ENCODE results near the gene CRKL. TPM values are rescaled to one million over a fixed set of nuclear protein-coding genes. Genes with fewer than 3 reads are reported as not detected.
"Not testable (repeated sequence)": the region's sequence is repeated elsewhere in the genome, so short reads cannot be mapped to it uniquely, and the experiment has no call there.

The CRKL gene
- total RNA-seq, 1 experiment from 2014 or later, result 106 TPM

DNA sequence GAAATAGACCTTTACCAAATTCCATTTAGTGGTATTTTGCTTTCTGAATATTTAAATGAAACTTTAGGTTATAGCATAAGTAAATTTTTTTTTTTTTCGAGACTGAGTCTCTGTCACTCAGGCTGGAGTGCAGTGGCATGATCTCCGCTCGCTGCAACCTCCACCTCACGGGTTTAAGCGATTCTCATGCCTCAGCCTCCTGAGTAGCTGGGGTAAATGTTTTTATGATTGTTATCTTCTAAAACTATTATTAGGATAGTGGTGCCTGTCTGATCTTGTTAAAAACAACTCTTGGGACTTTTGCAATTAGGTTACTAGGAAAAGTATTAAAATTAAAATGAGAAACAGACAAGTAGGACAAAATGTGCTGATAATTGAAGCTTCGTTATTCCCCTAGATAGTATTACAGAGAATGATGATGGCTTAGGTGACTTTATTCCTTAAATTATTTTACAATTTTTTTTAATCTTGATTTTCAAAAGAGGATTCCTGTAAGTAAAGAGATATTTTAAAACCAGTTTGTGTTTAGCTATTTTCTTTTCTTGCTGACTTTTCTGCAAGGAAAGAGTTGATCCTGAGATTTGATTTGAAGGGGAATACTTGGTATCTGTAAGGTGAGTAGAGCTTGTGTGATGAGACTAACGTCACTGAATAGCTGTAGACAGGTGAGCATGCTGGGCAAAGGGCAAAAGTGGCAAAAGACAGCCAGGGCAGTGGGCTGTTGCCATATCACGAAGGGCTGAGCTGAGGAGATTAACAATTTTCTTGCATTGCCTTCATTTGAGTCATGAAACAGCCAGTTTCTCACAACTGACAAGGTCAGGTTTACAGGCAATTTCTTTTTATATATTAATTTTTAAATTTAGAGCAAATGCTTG lies 20.8 kb downstream of the CRKL start:
- H2BK12ac ChIP-seq (ENCODE audit: insufficient read length, low read depth, low read length), result no peak overlapping the region
- H2BK15ac ChIP-seq (ENCODE audit: low read depth, low read length), result no peak overlapping the region
- H3K4me1 Mint-ChIP-seq, result peaks cover 20 to 26% of the 10 kb centered on the region in 2 experiments
- TF ChIP-seq, protein P1, sequence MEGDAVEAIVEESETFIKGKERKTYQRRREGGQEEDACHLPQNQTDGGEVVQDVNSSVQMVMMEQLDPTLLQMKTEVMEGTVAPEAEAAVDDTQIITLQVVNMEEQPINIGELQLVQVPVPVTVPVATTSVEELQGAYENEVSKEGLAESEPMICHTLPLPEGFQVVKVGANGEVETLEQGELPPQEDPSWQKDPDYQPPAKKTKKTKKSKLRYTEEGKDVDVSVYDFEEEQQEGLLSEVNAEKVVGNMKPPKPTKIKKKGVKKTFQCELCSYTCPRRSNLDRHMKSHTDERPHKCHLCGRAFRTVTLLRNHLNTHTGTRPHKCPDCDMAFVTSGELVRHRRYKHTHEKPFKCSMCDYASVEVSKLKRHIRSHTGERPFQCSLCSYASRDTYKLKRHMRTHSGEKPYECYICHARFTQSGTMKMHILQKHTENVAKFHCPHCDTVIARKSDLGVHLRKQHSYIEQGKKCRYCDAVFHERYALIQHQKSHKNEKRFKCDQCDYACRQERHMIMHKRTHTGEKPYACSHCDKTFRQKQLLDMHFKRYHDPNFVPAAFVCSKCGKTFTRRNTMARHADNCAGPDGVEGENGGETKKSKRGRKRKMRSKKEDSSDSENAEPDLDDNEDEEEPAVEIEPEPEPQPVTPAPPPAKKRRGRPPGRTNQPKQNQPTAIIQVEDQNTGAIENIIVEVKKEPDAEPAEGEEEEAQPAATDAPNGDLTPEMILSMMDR (conservative IDR thresholded peaks at IDR 0.05), result no peak
- H3K9me3 ChIP-seq (ENCODE audit: control insufficient read depth, low read depth, low read length), result no peaks in the 10 kb centered on the region
- no peak overlapping the region for H4K91ac ChIP-seq (ENCODE audit: insufficient read length, low read depth, low read length)
- no peaks in the 10 kb centered on the region for H3K27me3 ChIP-seq (ENCODE audit: insufficient read depth, low read length)
- H2BK20ac ChIP-seq (ENCODE audit: low read depth, low read length, poor library complexity, severe bottlenecking), result no peak overlapping the region
- no peaks in the 10 kb centered on the region for H3K4me1 ChIP-seq (ENCODE audit: insufficient read depth, low read length)
- H3K23ac ChIP-seq (ENCODE audit: insufficient read length, low read depth, low read length), result no peak overlapping the region
- H2BK5ac ChIP-seq (ENCODE audit: insufficient read length, low read length), result no peak overlapping the region
- no CpG with 5 or more reads among the region's 8 CpGs for WGBS (ENCODE audit: extremely low coverage, insufficient read length, low lambda C conversion rate)
- H3K79me1 ChIP-seq (ENCODE audit: insufficient read depth, low read depth, low read length, poor library complexity, severe bottlenecking), result peaks cover 4% of the 10 kb centered on the region
- H3K9ac ChIP-seq (ENCODE audit: extremely low read depth, insufficient read length, low read length), result no peak overlapping the region
- H3K23me2 ChIP-seq (ENCODE audit: insufficient read length, low read depth, low read length, poor library complexity, severe bottlenecking), result no peaks in the 10 kb centered on the region
- no peaks in the 10 kb centered on the region for H4K20me1 ChIP-seq (ENCODE audit: control insufficient read depth, insufficient read depth, insufficient read length)
- no peak overlapping the region for H4K5ac ChIP-seq (ENCODE audit: insufficient read length, low read depth, low read length)
- H3K36me3 Mint-ChIP-seq (ENCODE audit: insufficient read depth in 1 of 3, low read depth in 3 of 3), result peaks cover 37 to 67% (median 66%) of the 10 kb centered on the region in 3 experiments
- no peaks in the 10 kb centered on the region; the same call in none of the 2 replicates for H3K27me3 Mint-ChIP-seq (ENCODE audit: low read depth)
- no peak overlapping the region for H3K4me2 ChIP-seq (ENCODE audit: insufficient read depth, insufficient read length, low read length)
- H3K14ac ChIP-seq (ENCODE audit: insufficient read depth, low read length), result no peak overlapping the region
- H3K4ac ChIP-seq (ENCODE audit: low read depth, low read length), result no peak overlapping the region
- peak overlapping the region in 1 of 3 experiments; percentile 67; a peak in 2 of 7 replicates for H3K27ac Mint-ChIP-seq
- no peak overlapping the region for H2BK120ac ChIP-seq (ENCODE audit: low read depth, low read length, poor library complexity, severe bottlenecking)
- H3K79me2 ChIP-seq (ENCODE audit: insufficient read depth, low read length), result peaks cover 76% of the 10 kb centered on the region
- no peak overlapping the region for H3K56ac ChIP-seq (ENCODE audit: insufficient read length, low read depth, low read length)
- H3K4me3 Mint-ChIP-seq, result no peak overlapping the region
- H2AK5ac ChIP-seq (ENCODE audit: insufficient read length, low read length), result no peak overlapping the region
- H3K18ac ChIP-seq (ENCODE audit: insufficient read length, low read depth, low read length), result no peak overlapping the region
- no peak overlapping the region for H3T11ph ChIP-seq (ENCODE audit: low read length)
- DNase-seq, result no peak
- H3K9me3 Mint-ChIP-seq, result no peaks in the 10 kb centered on the region
- H2AFZ ChIP-seq (ENCODE audit: low read length), result no peak overlapping the region
- no peak overlapping the region for H4K8ac ChIP-seq (replicated peaks; ENCODE audit: insufficient read length, low read depth, low read length)
- H3K27ac ChIP-seq (ENCODE audit: insufficient read length, low read depth, low read length), result no peak overlapping the region

DNA sequence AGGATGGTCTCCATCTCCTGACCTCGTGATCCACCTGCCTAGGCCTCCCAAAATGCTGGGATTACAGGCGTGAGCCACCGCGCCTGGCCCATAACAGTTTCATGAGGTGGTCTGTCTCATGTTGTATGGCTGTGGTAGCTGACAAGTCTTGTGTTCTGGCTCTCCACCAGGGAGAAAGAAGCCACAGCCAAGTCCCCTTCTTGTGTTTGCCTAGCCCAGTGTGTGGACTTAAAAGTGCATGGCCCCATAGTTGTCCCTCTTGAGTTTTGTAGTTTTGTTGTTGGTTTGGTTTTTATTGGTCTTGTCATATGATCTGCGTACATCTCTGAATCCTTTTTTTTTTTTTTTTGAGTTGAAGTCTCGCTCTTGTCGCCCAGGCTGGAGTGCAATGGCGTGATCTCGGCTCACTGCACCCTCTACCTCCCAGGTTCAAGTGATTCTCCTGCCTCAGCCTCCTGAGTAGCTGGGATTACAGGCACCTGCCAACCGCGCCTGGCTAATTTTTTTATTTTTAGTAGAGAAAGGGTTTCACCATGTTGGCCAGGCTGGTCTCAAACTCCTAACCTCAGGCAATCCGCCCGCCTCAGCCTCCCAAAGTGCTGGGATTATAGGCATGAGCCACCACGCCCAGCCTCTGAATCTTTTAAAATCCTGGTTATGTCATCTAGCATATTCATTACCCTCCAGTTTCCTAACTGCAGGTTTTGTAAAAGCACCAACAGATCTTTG lies 22.4 kb downstream of the CRKL start:
- H3T11ph ChIP-seq (ENCODE audit: low read length); H3K9ac ChIP-seq (ENCODE audit: extremely low read depth, insufficient read length, low read length); H3K4me1 ChIP-seq (ENCODE audit: insufficient read depth, low read length); H2BK15ac ChIP-seq (ENCODE audit: low read depth, low read length); H3K27me3 Mint-ChIP-seq (ENCODE audit: low read depth); H2BK5ac ChIP-seq (ENCODE audit: insufficient read length, low read length); H3K18ac ChIP-seq (ENCODE audit: insufficient read length, low read depth, low read length); H3K27ac ChIP-seq (ENCODE audit: insufficient read length, low read depth, low read length); H3K79me1 ChIP-seq (ENCODE audit: insufficient read depth, low read depth, low read length, poor library complexity, severe bottlenecking); H3K4me2 ChIP-seq (ENCODE audit: insufficient read depth, insufficient read length, low read length); H4K5ac ChIP-seq (ENCODE audit: insufficient read length, low read depth, low read length); H3K4ac ChIP-seq (ENCODE audit: low read depth, low read length); H3K9me3 Mint-ChIP-seq; DNase-seq; H4K8ac ChIP-seq (replicated peaks; ENCODE audit: insufficient read length, low read depth, low read length); H2BK12ac ChIP-seq (ENCODE audit: insufficient read length, low read depth, low read length); H2AK5ac ChIP-seq (ENCODE audit: insufficient read length, low read length); H3K14ac ChIP-seq (ENCODE audit: insufficient read depth, low read length); H2AFZ ChIP-seq (ENCODE audit: low read length); H3K4me3 Mint-ChIP-seq; H3K9me3 ChIP-seq (ENCODE audit: control insufficient read depth, low read depth, low read length); H3K27me3 ChIP-seq (ENCODE audit: insufficient read depth, low read length); H3K23ac ChIP-seq (ENCODE audit: insufficient read length, low read depth, low read length); H4K20me1 ChIP-seq (ENCODE audit: control insufficient read depth, insufficient read depth, insufficient read length); H3K23me2 ChIP-seq (ENCODE audit: insufficient read length, low read depth, low read length, poor library complexity, severe bottlenecking); H2BK20ac ChIP-seq (ENCODE audit: low read depth, low read length, poor library complexity, severe bottlenecking); H2BK120ac ChIP-seq (ENCODE audit: low read depth, low read length, poor library complexity, severe bottlenecking); H3K56ac ChIP-seq (ENCODE audit: insufficient read length, low read depth, low read length); H4K91ac ChIP-seq (ENCODE audit: insufficient read length, low read depth, low read length): not testable (repeated sequence)
- Mint-ChIP-seq H3K36me3 (ENCODE audit: insufficient read depth in 1 of 3, low read depth in 3 of 3) (peaks cover 28 to 63% (median 55%) of the 10 kb centered on the region in 3 experiments; a peak in 6 of 7 replicates), H3K27ac (peak overlapping the region in 1 of 3 experiments; percentile 15; a peak in 1 of 7 replicates), H3K4me1 (peaks cover 20 to 26% of the 10 kb centered on the region in 2 experiments)
- H3K79me2 ChIP-seq (ENCODE audit: insufficient read depth, low read length), result peaks cover 78% of the 10 kb centered on the region
- no CpG with 5 or more reads among the region's 14 CpGs for WGBS (ENCODE audit: extremely low coverage, insufficient read length, low lambda C conversion rate)
